A673 (cell line): ENCODE data around the gene MED14.

Source experiments
- EZH2 ChIP-seq: fragments of 200-600 bp; sonication (generic); IDR thresholded peaks from 2 replicates; pipeline ENCODE4 v1.6.1; 2017; ENCODE audit warnings: borderline replicate concordance, low read depth, mild to moderate bottlenecking, mixed read lengths, antibody characterized with exemption, low read length; ENCODE audit not compliant: poor library complexity, severe bottlenecking
- TF ChIP-seq, protein P1 (sequence below): fragments of 300-800, 200-600 bp; sonication (generic); conservative IDR thresholded peaks from 2 replicates; pipeline ENCODE4 v1.5.1; 2017; ENCODE audit warnings: low read depth, mild to moderate bottlenecking, antibody characterized with exemption, low read length, moderate library complexity, mixed read lengths

DNA sequence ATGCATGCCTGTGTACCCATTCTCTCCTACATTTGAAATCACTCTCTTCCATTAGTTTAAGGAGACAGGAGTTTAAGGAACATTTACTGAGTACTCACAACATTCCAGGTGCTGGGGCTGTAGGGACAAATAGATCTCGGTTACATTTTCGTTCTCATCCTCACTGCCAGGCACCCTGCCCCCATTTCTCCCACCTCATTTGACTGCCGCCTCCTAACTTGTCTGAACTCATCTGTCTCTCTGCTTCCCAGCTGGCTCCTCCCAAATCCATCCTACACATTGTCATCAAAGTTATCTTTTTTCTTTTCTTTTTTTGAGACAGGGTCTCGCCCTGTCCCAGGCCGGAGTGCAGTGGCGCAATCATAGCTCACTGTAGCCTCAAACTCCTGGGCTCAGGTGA lies 131.9 kb downstream of the MED14 start:
- TF ChIP-seq, protein P1, sequence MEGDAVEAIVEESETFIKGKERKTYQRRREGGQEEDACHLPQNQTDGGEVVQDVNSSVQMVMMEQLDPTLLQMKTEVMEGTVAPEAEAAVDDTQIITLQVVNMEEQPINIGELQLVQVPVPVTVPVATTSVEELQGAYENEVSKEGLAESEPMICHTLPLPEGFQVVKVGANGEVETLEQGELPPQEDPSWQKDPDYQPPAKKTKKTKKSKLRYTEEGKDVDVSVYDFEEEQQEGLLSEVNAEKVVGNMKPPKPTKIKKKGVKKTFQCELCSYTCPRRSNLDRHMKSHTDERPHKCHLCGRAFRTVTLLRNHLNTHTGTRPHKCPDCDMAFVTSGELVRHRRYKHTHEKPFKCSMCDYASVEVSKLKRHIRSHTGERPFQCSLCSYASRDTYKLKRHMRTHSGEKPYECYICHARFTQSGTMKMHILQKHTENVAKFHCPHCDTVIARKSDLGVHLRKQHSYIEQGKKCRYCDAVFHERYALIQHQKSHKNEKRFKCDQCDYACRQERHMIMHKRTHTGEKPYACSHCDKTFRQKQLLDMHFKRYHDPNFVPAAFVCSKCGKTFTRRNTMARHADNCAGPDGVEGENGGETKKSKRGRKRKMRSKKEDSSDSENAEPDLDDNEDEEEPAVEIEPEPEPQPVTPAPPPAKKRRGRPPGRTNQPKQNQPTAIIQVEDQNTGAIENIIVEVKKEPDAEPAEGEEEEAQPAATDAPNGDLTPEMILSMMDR: no peak
- TF ChIP-seq EZH2: no peak
